Esophagus squamous epithelium (tissue), 4 donors: Measurements from ENCODE around the gene ATG4B.

Experiments used
- CTCF ChIP-seq, 6 experiments: fragments of 450-650 bp in 4 of 6; fragments of 200-600 bp in 2 of 6; sonication (generic) in 2 of 6; IDR thresholded peaks; one replicate each; pipeline ENCODE4 v1.5.1; 2016 to 2019; ENCODE audit warnings: antibody characterized with exemption in 6 of 6, mild to moderate bottlenecking in 4 of 6, moderate library complexity in 4 of 6
- POLR2A ChIP-seq, 4 donors: fragments of 450-650 bp; IDR thresholded peaks; one replicate each; pipeline ENCODE4 v1.6.1; 2017; ENCODE audit warnings: antibody characterized with exemption in 4 of 4, mild to moderate bottlenecking in 4 of 4, moderate library complexity in 3 of 4

- TF ChIP-seq CTCF (IDR thresholded peaks at IDR 0.05) (no peak), POLR2A (IDR thresholded peaks at IDR 0.05) (no peak)
Observed at GRCh38 chr2:241657786-241658254, 20.3 kb downstream of the ATG4B start.
